HCT116 (cell line): Measurements from ENCODE around the gene FARP1. TPM values are rescaled to one million over a fixed set of nuclear protein-coding genes. Genes with fewer than 3 reads are reported as not detected.

Source experiments
- ATAC-seq: fragments of 200-7000 bp; cut with Tn5 transposase; 2 replicates; pipeline ENCODE4 v1.9.1; 2020; ENCODE audit warnings: mild to moderate bottlenecking, moderate library complexity
- BruUV-seq: library from RNA; stranded (reverse); fragments of 400-500 nt; replicated peaks from 2 replicates; lab custom pipeline; 2021; lab: Mats Ljungman, UMichigan
- CTCF ChIA-PET: fragments of 300-600 bp; sonication (Branson Sonifier 250); formaldehyde crosslinking; loops from one replicate; lab custom pipeline; 2021; ENCODE audit warnings: antibody characterized with exemption; lab: Charles Lee
- POLR2A ChIA-PET: fragments of 300-600, 350-600 bp; sonication (Branson Sonifier 250); formaldehyde crosslinking; loops from one replicate; lab custom pipeline; 2021; ENCODE audit warnings: antibody characterized with exemption; lab: Charles Lee
- RAD21 ChIA-PET, 2 experiments: fragments of 300-600 bp; sonication (Branson Sonifier 250); formaldehyde crosslinking; loops; one replicate each; lab custom pipeline; 2023; ENCODE audit warnings: low total read pairs in 2 of 2; ENCODE audit not compliant: uncharacterized antibody in 2 of 2, unreplicated experiment in 2 of 2, low non-redundant PET in 1 of 2; lab: Charles Lee
- DNase-seq: peaks from one replicate; pipeline ENCODE4 v3.0.0-alpha.2; 2010; ENCODE audit warnings: low read depth, low spot score
- H2AFZ ChIP-seq: fragments of 200-600 bp; shearing (Covaris generic), sonication (generic); 2 replicates; pipeline ENCODE4 v1.6.1; 2017; ENCODE audit warnings: low read depth, mixed run types, mixed read lengths, antibody characterized with exemption, low read length; ENCODE audit not compliant: poor library complexity, severe bottlenecking
- H3K27ac ChIP-seq: 2 replicates; pipeline ENCODE4 v1.5.1; 2012; ENCODE audit warnings: low read depth, low read length
- H3K27me3 ChIP-seq: fragments of 200-600 bp; sonication (generic); 2 replicates; pipeline ENCODE4 v1.6.1; 2016; ENCODE audit warnings: mixed run types, low read length, mixed read lengths; ENCODE audit not compliant: insufficient read depth
- H3K36me3 ChIP-seq, 2 experiments: fragments of 200-500 bp in 1 of 2; fragments of 200-600 bp in 1 of 2; sonication (Bioruptor generic) in 1 of 2; sonication (generic) in 1 of 2; 2 replicates each; pipeline versions ENCODE4 v1.5.1 to v1.6.1; 2014 to 2016; ENCODE audit warnings: low read length in 2 of 2, inconsistent platforms in 1 of 2, mixed read lengths in 1 of 2, mixed run types in 1 of 2; ENCODE audit not compliant: insufficient read depth in 2 of 2, control insufficient read depth in 1 of 2
- H3K4me1 ChIP-seq, 2 experiments: fragments of 200-600 bp in 1 of 2; sonication (generic) in 1 of 2; 2 replicates each; pipeline versions ENCODE4 v1.5.1 to v1.6.1; 2012 to 2017; ENCODE audit warnings: low read length in 2 of 2, inconsistent platforms in 1 of 2, mild to moderate bottlenecking in 1 of 2, mixed read lengths in 1 of 2, mixed run types in 1 of 2, moderate library complexity in 1 of 2; ENCODE audit not compliant: insufficient read depth in 2 of 2, control insufficient read depth in 1 of 2
- H3K4me2 ChIP-seq: fragments of 200-600 bp; sonication (generic); 2 replicates; pipeline ENCODE4 v1.6.1; 2017; ENCODE audit warnings: mixed run types, low read length, mixed read lengths
- H3K4me3 ChIP-seq, 2 experiments: fragments of 200-600 bp in 1 of 2; sonication (generic) in 1 of 2; replicated peaks in 1 of 2; 2 replicates each; pipeline ENCODE4 v1.5.1; 2011 to 2016; ENCODE audit warnings: low read length in 2 of 2, control low read depth in 1 of 2, low read depth in 1 of 2, mild to moderate bottlenecking in 1 of 2, mixed read lengths in 1 of 2, mixed run types in 1 of 2
- H3K79me2 ChIP-seq: fragments of 200-600 bp; sonication (generic); 2 replicates; pipeline ENCODE4 v1.6.1; 2017; ENCODE audit warnings: mild to moderate bottlenecking, mixed run types, low read length, moderate library complexity, mixed read lengths; ENCODE audit not compliant: insufficient read depth
- H3K9ac ChIP-seq: fragments of 200-600 bp; sonication (generic); 2 replicates; pipeline ENCODE4 v1.6.1; 2016; ENCODE audit warnings: low read length, mixed read lengths
- H3K9me2 ChIP-seq: fragments of 200-600 bp; sonication (generic), shearing (Covaris generic); 2 replicates; pipeline ENCODE4 v1.6.1; 2017; ENCODE audit warnings: mixed run types, mild to moderate bottlenecking, moderate library complexity; ENCODE audit not compliant: insufficient read depth
- H3K9me3 ChIP-seq, 2 experiments: fragments of 200-500 bp in 1 of 2; fragments of 200-600 bp in 1 of 2; sonication (Bioruptor generic) in 1 of 2; sonication (generic) in 1 of 2; 2 replicates each; pipeline ENCODE4 v1.6.1; 2014 to 2017; ENCODE audit warnings: low read length in 2 of 2, mixed read lengths in 2 of 2, inconsistent platforms in 1 of 2, low read depth in 1 of 2, mild to moderate bottlenecking in 1 of 2, mixed run types in 1 of 2, moderate library complexity in 1 of 2; ENCODE audit not compliant: control insufficient read depth in 1 of 2, insufficient read depth in 1 of 2
- H4K20me1 ChIP-seq: fragments of 200-600 bp; sonication (generic), shearing (Covaris generic); 2 replicates; pipeline ENCODE4 v1.6.1; 2017; ENCODE audit warnings: mixed run types, mild to moderate bottlenecking, moderate library complexity; ENCODE audit not compliant: insufficient read depth
- CEBPB ChIP-seq: IDR thresholded peaks from 2 replicates; pipeline ENCODE4 v1.6.1; 2012; ENCODE audit warnings: low read depth
- EGR1 ChIP-seq: IDR thresholded peaks from 2 replicates; pipeline ENCODE4 v1.6.1; 2012; ENCODE audit warnings: low read depth
- ELF1 ChIP-seq: IDR thresholded peaks from 2 replicates; pipeline ENCODE4 v1.6.1; 2012; ENCODE audit warnings: low read depth, borderline replicate concordance
- EZH2phosphoT487 ChIP-seq: fragments of 200-600 bp; IDR thresholded peaks from 2 replicates; pipeline ENCODE4 v1.6.1; 2018; ENCODE audit warnings: antibody characterized with exemption, borderline replicate concordance
- FOSL1 ChIP-seq: IDR thresholded peaks from 2 replicates; pipeline ENCODE4 v1.6.1; 2012; ENCODE audit warnings: low read depth
- POLR2A ChIP-seq: IDR thresholded peaks from 2 replicates; pipeline ENCODE4 v1.7.0; 2011; ENCODE audit warnings: borderline replicate concordance; ENCODE audit not compliant: insufficient read depth, insufficient read length; ENCODE audit errors: extremely low read depth
- POLR2AphosphoS5 ChIP-seq: IDR thresholded peaks from 2 replicates; pipeline ENCODE4 v1.6.1; 2011; ENCODE audit warnings: mild to moderate bottlenecking, low read depth, low read length, moderate library complexity
- RAD21 ChIP-seq: IDR thresholded peaks from 2 replicates; pipeline ENCODE4 v1.6.1; 2012; ENCODE audit warnings: low read depth, mild to moderate bottlenecking
- SIN3A ChIP-seq: IDR thresholded peaks from 2 replicates; pipeline ENCODE4 v1.6.1; 2012; ENCODE audit warnings: low read depth
- SP1 ChIP-seq: IDR thresholded peaks from 2 replicates; pipeline ENCODE4 v1.6.1; 2012; ENCODE audit warnings: low read depth
- SRF ChIP-seq: IDR thresholded peaks from 2 replicates; pipeline ENCODE4 v1.6.1; 2012; ENCODE audit warnings: low read depth
- TCF7L2 ChIP-seq: IDR thresholded peaks from 2 replicates; pipeline ENCODE4 v1.7.0; 2011; ENCODE audit warnings: borderline replicate concordance, inconsistent platforms; ENCODE audit not compliant: insufficient read depth, insufficient read length; ENCODE audit errors: extremely low read depth
- YY1 ChIP-seq: IDR thresholded peaks from 2 replicates; pipeline ENCODE4 v1.6.1; 2011; ENCODE audit warnings: low read length, low read depth, moderate library complexity, mild to moderate bottlenecking; ENCODE audit not compliant: insufficient replicate concordance; ENCODE audit errors: extremely low read depth
- ZFX ChIP-seq: fragments of 450-650 bp; IDR thresholded peaks from 2 replicates; pipeline ENCODE4 v1.6.1; 2017
- ZNF274 ChIP-seq: fragments of 200-500 bp; sonication (Bioruptor generic); IDR thresholded peaks from 2 replicates; pipeline ENCODE4 v1.6.1; 2014; ENCODE audit warnings: mild to moderate bottlenecking, low read depth, low read length, inconsistent platforms
- intact Hi-C: fragments of 100-400 bp; cut with micrococcal nuclease; formaldehyde crosslinking; loops from 2 replicates; pipeline ENCODE4 v1.10.0; 2022
- total RNA-seq: library from RNA; stranded (reverse); gene quantifications from one replicate; pipeline ENCODE4 v1.2.1, GENCODE V29; 2021; ENCODE audit not compliant: unreplicated experiment
- TF ChIP-seq, protein P1 (sequence below): IDR thresholded peaks from 2 replicates; pipeline ENCODE4 v1.6.1; 2012; ENCODE audit warnings: low read depth
- TF ChIP-seq, protein P2 (sequence below): IDR thresholded peaks from 2 replicates; pipeline ENCODE4 v1.6.1; 2011; ENCODE audit warnings: mild to moderate bottlenecking, low read length, moderate library complexity; ENCODE audit not compliant: insufficient replicate concordance; ENCODE audit errors: extremely low read depth
- TF ChIP-seq, protein P3 (sequence below): IDR thresholded peaks from 2 replicates; pipeline ENCODE4 v1.6.1; 2012
- TF ChIP-seq, protein P4 (sequence below), 3 experiments: fragments of 200-600 bp in 1 of 3; sonication (generic) in 1 of 3; IDR thresholded peaks in 2 of 3; conservative IDR thresholded peaks in 1 of 3; 2 replicates each; pipeline ENCODE4 v1.5.1; 2012 to 2017; ENCODE audit warnings: low read depth in 2 of 3, low read length in 2 of 3, antibody characterized with exemption in 1 of 3, borderline replicate concordance in 1 of 3, control low read depth in 1 of 3, mild to moderate bottlenecking in 1 of 3, mixed read lengths in 1 of 3, mixed run types in 1 of 3, moderate library complexity in 1 of 3; ENCODE audit not compliant: insufficient read depth in 1 of 3

The FARP1 gene
- total RNA-seq, 1 experiment from 2014 or later: 30.5 TPM

DNA sequence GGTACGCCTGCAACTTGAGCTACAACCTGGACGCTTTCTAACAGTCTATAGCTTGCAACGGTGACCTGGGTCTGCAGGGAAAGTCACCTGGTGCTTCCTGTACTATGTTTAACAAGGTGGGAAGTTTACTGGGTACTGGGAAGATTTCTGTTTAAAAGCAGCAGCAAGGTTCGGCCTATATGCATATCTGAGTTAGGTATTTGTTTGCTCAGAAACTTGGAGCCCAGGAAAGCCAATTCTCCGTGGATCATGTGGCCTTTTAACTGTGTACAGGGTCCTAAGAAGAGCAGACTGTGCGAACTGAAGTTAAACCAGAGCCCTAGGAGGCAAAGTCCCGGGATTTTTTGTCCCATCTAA, 330.9 kb downstream of the FARP1 start:
- BruUV-seq: no TSS peak
- POLR2A ChIA-PET: no interaction called here
- DNase-seq: no peak
- H3K9ac ChIP-seq: no peak overlapping the region
- intact Hi-C loops: no loop called here
- peaks cover 75% of the 10 kb centered on the region for H3K79me2 ChIP-seq
- H3K36me3 ChIP-seq: peaks cover 5 to 39% of the 10 kb centered on the region in 2 experiments; a peak in 3 of 4 replicates
- no peaks in the 10 kb centered on the region for H3K27me3 ChIP-seq
- no peak for ATAC-seq
- no peaks in the 10 kb centered on the region for H4K20me1 ChIP-seq
- TF ChIP-seq, protein P1, sequence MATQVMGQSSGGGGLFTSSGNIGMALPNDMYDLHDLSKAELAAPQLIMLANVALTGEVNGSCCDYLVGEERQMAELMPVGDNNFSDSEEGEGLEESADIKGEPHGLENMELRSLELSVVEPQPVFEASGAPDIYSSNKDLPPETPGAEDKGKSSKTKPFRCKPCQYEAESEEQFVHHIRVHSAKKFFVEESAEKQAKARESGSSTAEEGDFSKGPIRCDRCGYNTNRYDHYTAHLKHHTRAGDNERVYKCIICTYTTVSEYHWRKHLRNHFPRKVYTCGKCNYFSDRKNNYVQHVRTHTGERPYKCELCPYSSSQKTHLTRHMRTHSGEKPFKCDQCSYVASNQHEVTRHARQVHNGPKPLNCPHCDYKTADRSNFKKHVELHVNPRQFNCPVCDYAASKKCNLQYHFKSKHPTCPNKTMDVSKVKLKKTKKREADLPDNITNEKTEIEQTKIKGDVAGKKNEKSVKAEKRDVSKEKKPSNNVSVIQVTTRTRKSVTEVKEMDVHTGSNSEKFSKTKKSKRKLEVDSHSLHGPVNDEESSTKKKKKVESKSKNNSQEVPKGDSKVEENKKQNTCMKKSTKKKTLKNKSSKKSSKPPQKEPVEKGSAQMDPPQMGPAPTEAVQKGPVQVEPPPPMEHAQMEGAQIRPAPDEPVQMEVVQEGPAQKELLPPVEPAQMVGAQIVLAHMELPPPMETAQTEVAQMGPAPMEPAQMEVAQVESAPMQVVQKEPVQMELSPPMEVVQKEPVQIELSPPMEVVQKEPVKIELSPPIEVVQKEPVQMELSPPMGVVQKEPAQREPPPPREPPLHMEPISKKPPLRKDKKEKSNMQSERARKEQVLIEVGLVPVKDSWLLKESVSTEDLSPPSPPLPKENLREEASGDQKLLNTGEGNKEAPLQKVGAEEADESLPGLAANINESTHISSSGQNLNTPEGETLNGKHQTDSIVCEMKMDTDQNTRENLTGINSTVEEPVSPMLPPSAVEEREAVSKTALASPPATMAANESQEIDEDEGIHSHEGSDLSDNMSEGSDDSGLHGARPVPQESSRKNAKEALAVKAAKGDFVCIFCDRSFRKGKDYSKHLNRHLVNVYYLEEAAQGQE: no peak
- TF ChIP-seq FOSL1: no peak
- TF ChIP-seq SIN3A: no peak
- no peak for TF ChIP-seq EZH2phosphoT487
- no peak for TF ChIP-seq EGR1
- no peak for TF ChIP-seq SRF
- TF ChIP-seq, protein P2, sequence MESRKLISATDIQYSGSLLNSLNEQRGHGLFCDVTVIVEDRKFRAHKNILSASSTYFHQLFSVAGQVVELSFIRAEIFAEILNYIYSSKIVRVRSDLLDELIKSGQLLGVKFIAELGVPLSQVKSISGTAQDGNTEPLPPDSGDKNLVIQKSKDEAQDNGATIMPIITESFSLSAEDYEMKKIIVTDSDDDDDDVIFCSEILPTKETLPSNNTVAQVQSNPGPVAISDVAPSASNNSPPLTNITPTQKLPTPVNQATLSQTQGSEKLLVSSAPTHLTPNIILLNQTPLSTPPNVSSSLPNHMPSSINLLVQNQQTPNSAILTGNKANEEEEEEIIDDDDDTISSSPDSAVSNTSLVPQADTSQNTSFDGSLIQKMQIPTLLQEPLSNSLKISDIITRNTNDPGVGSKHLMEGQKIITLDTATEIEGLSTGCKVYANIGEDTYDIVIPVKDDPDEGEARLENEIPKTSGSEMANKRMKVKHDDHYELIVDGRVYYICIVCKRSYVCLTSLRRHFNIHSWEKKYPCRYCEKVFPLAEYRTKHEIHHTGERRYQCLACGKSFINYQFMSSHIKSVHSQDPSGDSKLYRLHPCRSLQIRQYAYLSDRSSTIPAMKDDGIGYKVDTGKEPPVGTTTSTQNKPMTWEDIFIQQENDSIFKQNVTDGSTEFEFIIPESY: no peak
- TF ChIP-seq ELF1: no peak
- TF ChIP-seq POLR2AphosphoS5: no peak
- no peak for TF ChIP-seq POLR2A
- TF ChIP-seq ZNF274: no peak
- TF ChIP-seq ZFX: no peak
- no peak for TF ChIP-seq RAD21
- TF ChIP-seq, protein P3, sequence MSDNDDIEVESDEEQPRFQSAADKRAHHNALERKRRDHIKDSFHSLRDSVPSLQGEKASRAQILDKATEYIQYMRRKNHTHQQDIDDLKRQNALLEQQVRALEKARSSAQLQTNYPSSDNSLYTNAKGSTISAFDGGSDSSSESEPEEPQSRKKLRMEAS: no peak
- TF ChIP-seq, protein P4, sequence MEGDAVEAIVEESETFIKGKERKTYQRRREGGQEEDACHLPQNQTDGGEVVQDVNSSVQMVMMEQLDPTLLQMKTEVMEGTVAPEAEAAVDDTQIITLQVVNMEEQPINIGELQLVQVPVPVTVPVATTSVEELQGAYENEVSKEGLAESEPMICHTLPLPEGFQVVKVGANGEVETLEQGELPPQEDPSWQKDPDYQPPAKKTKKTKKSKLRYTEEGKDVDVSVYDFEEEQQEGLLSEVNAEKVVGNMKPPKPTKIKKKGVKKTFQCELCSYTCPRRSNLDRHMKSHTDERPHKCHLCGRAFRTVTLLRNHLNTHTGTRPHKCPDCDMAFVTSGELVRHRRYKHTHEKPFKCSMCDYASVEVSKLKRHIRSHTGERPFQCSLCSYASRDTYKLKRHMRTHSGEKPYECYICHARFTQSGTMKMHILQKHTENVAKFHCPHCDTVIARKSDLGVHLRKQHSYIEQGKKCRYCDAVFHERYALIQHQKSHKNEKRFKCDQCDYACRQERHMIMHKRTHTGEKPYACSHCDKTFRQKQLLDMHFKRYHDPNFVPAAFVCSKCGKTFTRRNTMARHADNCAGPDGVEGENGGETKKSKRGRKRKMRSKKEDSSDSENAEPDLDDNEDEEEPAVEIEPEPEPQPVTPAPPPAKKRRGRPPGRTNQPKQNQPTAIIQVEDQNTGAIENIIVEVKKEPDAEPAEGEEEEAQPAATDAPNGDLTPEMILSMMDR (IDR thresholded peaks at IDR 0.05 in 2 of 3, conservative IDR thresholded peaks at IDR 0.05 in 1 of 3; ENCODE audit: borderline replicate concordance in 1 of 3, insufficient read depth in 1 of 3, low read depth in 2 of 3, low read length in 2 of 3): no peak
- TF ChIP-seq SP1: no peak
- TF ChIP-seq TCF7L2: no peak
- TF ChIP-seq CEBPB: no peak
- TF ChIP-seq YY1: no peak
- H3K4me3 ChIP-seq: no peak overlapping the region
- no peak overlapping the region for H3K27ac ChIP-seq
- CTCF ChIA-PET: no interaction called here
- H3K4me2 ChIP-seq: no peak overlapping the region
- H3K9me2 ChIP-seq: no peaks in the 10 kb centered on the region
- peaks cover 24 to 35% of the 10 kb centered on the region in 2 experiments for H3K4me1 ChIP-seq
- RAD21 ChIA-PET: no interaction called here
- H2AFZ ChIP-seq: no peak overlapping the region
- H3K9me3 ChIP-seq: no peaks in the 10 kb centered on the region
